Skeletal muscle satellite cell (primary cell): ENCODE measurements around the gene ZNF530.

Source experiments
- H3K27me3 ChIP-seq: 2 replicates; pipeline ENCODE4 v1.7.0; 2013; ENCODE audit warnings: low read length; ENCODE audit not compliant: control insufficient read depth, insufficient read depth
- H3K36me3 ChIP-seq: 2 replicates; pipeline ENCODE4 v1.7.0; 2013; ENCODE audit warnings: mild to moderate bottlenecking, control low read depth, low read length; ENCODE audit not compliant: insufficient read depth
- H3K4me1 ChIP-seq: 2 replicates; pipeline ENCODE4 v1.7.0; 2013; ENCODE audit warnings: low read length; ENCODE audit not compliant: control insufficient read depth, insufficient read depth
- H3K4me2 ChIP-seq: 2 replicates; pipeline ENCODE4 v1.7.0; 2013; ENCODE audit warnings: mild to moderate bottlenecking, low read length
- H3K4me3 ChIP-seq: 2 replicates; pipeline ENCODE4 v1.7.0; 2013; ENCODE audit warnings: low read length
- H3K9ac ChIP-seq: 2 replicates; pipeline ENCODE4 v1.7.0; 2013; ENCODE audit warnings: mild to moderate bottlenecking, low read depth, low read length, moderate library complexity
- H3K9me3 ChIP-seq: replicated peaks from 2 replicates; pipeline ENCODE4 v1.7.0; 2013; ENCODE audit warnings: mild to moderate bottlenecking, control low read depth, low read length

ZNF530 gene

DNA sequence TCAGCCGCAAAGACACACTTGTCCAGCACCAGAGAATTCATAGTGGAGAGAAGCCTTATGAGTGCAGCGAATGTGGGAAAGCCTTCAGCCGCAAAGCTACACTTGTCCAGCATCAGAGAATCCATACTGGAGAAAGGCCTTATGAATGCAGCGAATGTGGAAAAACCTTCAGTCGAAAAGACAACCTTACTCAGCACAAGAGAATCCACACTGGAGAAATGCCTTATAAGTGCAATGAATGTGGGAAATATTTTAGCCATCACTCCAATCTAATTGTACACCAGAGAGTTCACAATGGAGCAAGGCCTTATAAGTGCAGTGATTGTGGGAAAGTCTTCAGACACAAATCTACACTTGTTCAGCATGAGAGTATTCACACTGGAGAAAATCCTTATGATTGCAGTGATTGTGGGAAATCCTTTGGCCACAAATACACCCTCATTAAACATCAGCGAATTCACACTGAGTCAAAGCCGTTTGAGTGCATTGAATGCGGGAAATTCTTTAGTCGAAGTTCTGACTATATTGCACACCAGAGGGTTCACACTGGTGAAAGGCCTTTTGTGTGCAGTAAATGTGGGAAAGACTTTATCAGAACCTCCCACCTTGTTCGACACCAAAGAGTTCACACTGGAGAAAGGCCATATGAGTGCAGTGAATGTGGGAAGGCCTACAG is 21.1 kb downstream of the ZNF530 start:
- peaks cover 70% of the 10 kb centered on the region for H3K9me3 ChIP-seq
- H3K4me1 ChIP-seq, result no peaks in the 10 kb centered on the region
- H3K4me2 ChIP-seq, result no peak overlapping the region
- H3K27me3 ChIP-seq, result no peaks in the 10 kb centered on the region
- H3K9ac ChIP-seq, result no peak overlapping the region
- no peak overlapping the region for H3K4me3 ChIP-seq
- peaks cover 89% of the 10 kb centered on the region for H3K36me3 ChIP-seq

DNA sequence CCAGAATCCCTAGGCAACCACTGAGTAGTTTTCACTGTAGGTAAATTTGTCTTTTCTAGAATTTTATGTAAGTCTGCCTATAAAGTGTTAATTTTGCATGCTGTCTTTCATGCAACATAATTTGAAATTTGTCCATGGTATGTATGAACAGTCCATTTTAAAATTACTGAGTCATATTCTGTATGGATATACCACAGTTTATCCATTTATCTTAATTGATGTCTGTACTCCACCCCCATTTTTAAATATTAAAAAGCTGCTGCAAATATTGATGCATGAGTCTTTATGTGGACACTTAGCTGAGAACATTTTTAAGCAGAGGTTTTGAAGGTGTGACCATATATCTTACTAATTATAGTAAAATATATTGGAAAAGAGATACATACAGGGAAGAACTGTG is 23.4 kb downstream of the ZNF530 start:
- H3K36me3 ChIP-seq, result peaks cover 66% of the 10 kb centered on the region

DNA sequence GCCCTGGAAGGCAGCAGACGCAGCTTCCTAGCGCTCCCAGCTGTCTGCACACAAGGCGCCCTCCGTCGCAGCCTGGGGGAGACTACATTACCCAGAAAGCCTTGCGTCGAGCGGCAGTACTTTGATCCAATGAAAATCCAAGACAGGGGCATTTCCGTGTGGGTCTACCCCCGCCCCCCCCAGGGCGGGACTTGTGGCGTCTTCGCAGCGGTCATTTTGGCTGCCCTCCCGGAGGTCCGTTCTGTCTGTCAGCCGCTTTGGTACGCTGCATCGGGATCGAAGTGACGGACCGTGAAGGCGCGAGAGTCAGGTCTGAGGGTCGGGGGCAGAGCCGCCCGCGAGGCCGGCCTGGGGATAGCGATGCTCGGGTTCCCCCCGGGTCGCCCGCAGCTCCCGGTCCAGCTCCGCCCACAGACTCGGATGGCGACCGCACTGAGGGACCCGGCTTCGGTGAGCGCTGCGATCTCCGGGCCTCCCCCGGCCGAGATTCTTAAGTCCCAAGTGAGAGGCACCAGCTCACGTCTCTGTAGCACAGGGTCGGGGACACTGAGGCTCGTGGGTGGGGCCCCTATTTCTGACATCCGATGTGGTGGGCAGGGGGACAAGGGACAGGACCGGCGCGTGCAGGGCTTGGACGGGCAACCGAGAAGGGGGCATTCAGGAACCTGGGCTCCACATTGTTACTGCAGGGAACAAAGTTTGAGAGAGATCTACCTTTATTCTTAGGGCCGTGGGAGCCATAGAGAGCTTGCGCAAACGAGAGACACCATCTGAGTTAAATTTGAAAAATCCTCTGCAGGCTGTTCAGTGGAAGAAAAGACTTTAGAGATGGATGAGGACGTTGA is 33.5 kb downstream of the ZNF530 start, which contains the start of gene ZNF211:
TSS of gene ZNF211 (plus strand) at position 182 of the 845 bp plus-strand sequence. CDS start at position 361, 179 bp downstream.
- peaks cover 5% of the 10 kb centered on the region for H3K4me1 ChIP-seq
- peak within 1 kb of the TSS; percentile 98 for H3K4me2 ChIP-seq
- peaks cover 30% of the 10 kb centered on the region for H3K36me3 ChIP-seq
- no peaks in the 10 kb centered on the region for H3K27me3 ChIP-seq
- H3K9ac ChIP-seq, result peak within 1 kb of the TSS; percentile 91
- peaks cover 9% of the 10 kb centered on the region for H3K9me3 ChIP-seq
- peak within 1 kb of the TSS; percentile 85 for H3K4me3 ChIP-seq

More for the DNA sequence above, 23.4 kb downstream of the ZNF530 start:
- Histone ChIP-seq H3K9me3 (peaks cover 56% of the 10 kb centered on the region), H3K27me3 (no peaks in the 10 kb centered on the region), H3K4me2 (no peak overlapping the region), H3K4me1 (no peaks in the 10 kb centered on the region), H3K4me3 (no peak overlapping the region), H3K9ac (no peak overlapping the region)

- H3K36me3 ChIP-seq, result peaks cover 33% of the 10 kb centered on the region
- peak overlapping the region; percentile 85 for H3K4me3 ChIP-seq
- peaks cover 5% of the 10 kb centered on the region for H3K4me1 ChIP-seq
- H3K9me3 ChIP-seq, result peaks cover 9% of the 10 kb centered on the region
- peak overlapping the region; percentile 91 for H3K9ac ChIP-seq
- H3K4me2 ChIP-seq, result peak overlapping the region; percentile 98
- H3K27me3 ChIP-seq, result no peaks in the 10 kb centered on the region
These were observed 34.1 kb downstream of the ZNF530 start for GRCh38 chr19:57633832-57634131.

DNA sequence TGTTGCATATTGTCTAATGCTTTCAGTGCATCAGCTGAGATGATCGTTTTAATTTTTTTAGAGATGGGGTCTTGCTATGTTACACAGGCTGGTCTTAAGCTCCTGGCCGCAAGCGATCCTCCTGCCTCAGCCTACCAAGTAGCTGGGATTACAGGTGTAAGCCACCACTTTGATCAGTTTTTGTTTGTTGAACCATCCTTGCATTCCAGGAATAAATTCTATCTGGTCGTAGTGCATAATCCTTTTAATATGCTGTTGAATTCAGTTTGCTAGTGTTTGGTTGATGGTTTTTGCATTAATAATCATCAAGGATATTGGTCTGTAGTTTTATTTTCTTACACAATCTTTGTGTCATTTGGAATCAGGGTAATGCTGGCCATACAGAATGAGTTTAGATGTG is 37.7 kb downstream of the ZNF530 start:
- H3K27me3 ChIP-seq, result no peaks in the 10 kb centered on the region
- H3K4me3 ChIP-seq, result no peak overlapping the region
- peaks cover 5% of the 10 kb centered on the region for H3K4me1 ChIP-seq
- H3K4me2 ChIP-seq, result no peak overlapping the region
- H3K9me3 ChIP-seq, result peaks cover 26% of the 10 kb centered on the region
- H3K36me3 ChIP-seq, result peaks cover 64% of the 10 kb centered on the region
- no peak overlapping the region for H3K9ac ChIP-seq

DNA sequence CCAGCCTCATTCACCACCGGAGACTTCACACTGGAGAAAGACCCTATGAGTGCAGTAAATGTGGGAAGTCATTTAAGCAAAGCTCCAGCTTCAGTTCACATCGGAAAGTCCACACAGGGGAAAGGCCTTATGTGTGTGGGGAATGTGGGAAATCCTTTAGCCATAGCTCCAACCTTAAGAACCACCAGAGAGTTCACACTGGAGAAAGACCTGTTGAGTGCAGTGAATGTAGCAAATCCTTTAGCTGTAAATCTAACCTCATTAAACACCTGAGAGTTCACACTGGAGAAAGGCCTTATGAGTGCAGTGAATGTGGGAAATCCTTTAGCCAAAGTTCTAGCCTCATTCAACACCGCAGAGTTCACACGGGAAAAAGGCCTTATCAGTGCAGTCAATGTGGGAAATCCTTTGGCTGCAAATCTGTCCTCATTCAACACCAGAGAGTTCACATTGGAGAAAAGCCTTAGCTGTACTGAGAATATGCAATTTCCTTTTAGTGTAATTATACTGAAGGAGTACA is 42.1 kb downstream of the ZNF530 start:
- Histone ChIP-seq H3K9ac (no peak overlapping the region), H3K4me2 (no peak overlapping the region), H3K27me3 (no peaks in the 10 kb centered on the region), H3K36me3 (peaks cover 53% of the 10 kb centered on the region), H3K4me1 (no peaks in the 10 kb centered on the region), H3K4me3 (no peak overlapping the region), H3K9me3 (peaks cover 26% of the 10 kb centered on the region)

DNA sequence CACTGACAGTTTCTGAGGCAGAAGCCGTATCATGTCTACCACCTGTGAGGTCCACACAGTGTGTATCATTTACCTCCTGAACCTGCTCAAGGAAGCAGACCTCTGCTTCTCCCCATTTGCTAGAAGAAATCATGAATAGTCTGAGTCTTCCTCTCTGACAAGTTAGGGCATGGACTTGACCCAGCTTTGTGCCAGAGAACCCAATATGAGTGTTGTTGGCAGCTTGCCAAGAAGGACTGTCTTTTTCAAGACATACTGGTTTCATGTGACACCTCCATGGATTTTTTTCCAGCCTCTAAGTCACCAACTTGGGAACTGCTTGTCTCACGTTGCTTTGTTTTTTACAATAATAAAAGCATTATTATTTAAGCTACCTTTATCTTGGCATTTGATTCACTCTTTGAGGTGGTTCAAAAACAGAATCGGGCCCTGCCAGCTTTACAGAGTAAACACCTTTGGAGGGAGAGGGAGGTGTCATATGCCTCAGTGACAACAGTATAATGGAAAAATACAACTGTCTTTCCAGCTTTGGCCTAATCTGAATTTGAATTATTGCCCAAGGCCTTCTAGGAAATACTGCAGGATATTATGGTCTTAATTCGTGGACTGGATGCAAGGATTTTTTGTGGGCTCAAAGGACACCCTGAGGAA is 42.8 kb downstream of the ZNF530 start:
- Histone ChIP-seq H3K36me3 (peaks cover 47% of the 10 kb centered on the region), H3K4me3 (no peak overlapping the region), H3K4me2 (no peak overlapping the region), H3K27me3 (no peaks in the 10 kb centered on the region), H3K9ac (no peak overlapping the region), H3K4me1 (no peaks in the 10 kb centered on the region), H3K9me3 (peaks cover 18% of the 10 kb centered on the region)

GRCh38 chr19:57643734-57644133 is 44.0 kb downstream of the ZNF530 start:
- H3K36me3 ChIP-seq, result peaks cover 42% of the 10 kb centered on the region
- peaks cover 17% of the 10 kb centered on the region for H3K9me3 ChIP-seq

GRCh38 chr19:57648331-57649003 is 48.8 kb downstream of the ZNF530 start:
- Histone ChIP-seq H3K4me3 (no peak overlapping the region), H3K4me2 (no peak overlapping the region), H3K36me3 (no peaks in the 10 kb centered on the region), H3K4me1 (no peaks in the 10 kb centered on the region), H3K27me3 (no peaks in the 10 kb centered on the region), H3K9ac (no peak overlapping the region), H3K9me3 (no peaks in the 10 kb centered on the region)

More at GRCh38 chr19:57643734-57644133, 44.0 kb downstream of the ZNF530 start:
- Histone ChIP-seq H3K9ac (no peak overlapping the region), H3K4me1 (no peaks in the 10 kb centered on the region), H3K4me2 (no peak overlapping the region), H3K4me3 (no peak overlapping the region), H3K27me3 (no peaks in the 10 kb centered on the region)

DNA sequence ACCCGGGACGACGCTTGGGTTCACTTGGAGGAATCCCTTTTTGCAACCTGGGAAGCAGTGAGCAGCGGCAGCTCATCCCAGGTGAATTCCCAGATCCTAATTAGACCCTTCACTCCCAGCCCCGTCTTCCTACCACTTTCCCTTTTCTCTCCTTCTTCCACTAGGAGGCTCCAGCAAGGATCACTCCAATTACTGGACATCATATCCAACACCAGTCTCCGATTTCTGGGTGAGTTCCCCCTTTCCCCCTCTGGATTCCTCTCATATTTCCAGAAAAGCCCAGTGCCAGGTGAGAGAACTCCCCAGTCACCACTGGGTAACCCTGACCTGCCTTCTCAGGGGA is 51.9 kb downstream of the ZNF530 start:
- H3K4me1 ChIP-seq, result no peaks in the 10 kb centered on the region
- no peak overlapping the region for H3K4me2 ChIP-seq
- no peaks in the 10 kb centered on the region for H3K36me3 ChIP-seq
- peaks cover 4% of the 10 kb centered on the region for H3K27me3 ChIP-seq
- H3K9me3 ChIP-seq, result no peaks in the 10 kb centered on the region
- no peak overlapping the region for H3K4me3 ChIP-seq
- H3K9ac ChIP-seq, result no peak overlapping the region

GRCh38 chr19:57653689-57654088 is 54.0 kb downstream of the ZNF530 start:
- peaks cover 4% of the 10 kb centered on the region for H3K27me3 ChIP-seq
- H3K4me3 ChIP-seq, result no peak overlapping the region
- H3K36me3 ChIP-seq, result no peaks in the 10 kb centered on the region
- no peaks in the 10 kb centered on the region for H3K4me1 ChIP-seq
- no peak overlapping the region for H3K4me2 ChIP-seq
- no peaks in the 10 kb centered on the region for H3K9me3 ChIP-seq
- H3K9ac ChIP-seq, result no peak overlapping the region
